NCI-H69 (cell line): ENCODE measurements around the gene NMNAT2.

ENCODE experiments used
- DNase-seq: peaks from one replicate; lab custom pipeline; 2025; lab: John Stamatoyannopoulos, UW

NMNAT2 gene

GRCh38 chr1:183214021-183214970 is 203.9 kb downstream of the NMNAT2 start:
- DNase-seq: peak; percentile 84

GRCh38 chr1:183212870-183213269 is 205.3 kb downstream of the NMNAT2 start:
- DNase-seq: no peak

- no peak for DNase-seq
Observed at GRCh38 chr1:183210681-183211080, 207.5 kb downstream of the NMNAT2 start.

- DNase-seq: peak; percentile 85
Observed at GRCh38 chr1:183209533-183210158, 208.5 kb downstream of the NMNAT2 start.

GRCh38 chr1:183206538-183207122 is 211.6 kb downstream of the NMNAT2 start:
- peak; percentile 69 for DNase-seq

- DNase-seq: no peak
Observed at GRCh38 chr1:183205196-183205781, 212.9 kb downstream of the NMNAT2 start.

GRCh38 chr1:183203094-183203493 is 215.1 kb downstream of the NMNAT2 start:
- peak; percentile 55 for DNase-seq

GRCh38 chr1:183200451-183200850 is 217.7 kb downstream of the NMNAT2 start:
- DNase-seq: peak; percentile 22

GRCh38 chr1:183199304-183199703 is 218.9 kb downstream of the NMNAT2 start:
- DNase-seq: no peak

- DNase-seq: no peak
Observed at GRCh38 chr1:183198463-183198862, 219.7 kb downstream of the NMNAT2 start.
